Measurements from ENCODE around the gene CPLX1.

GRCh38 chr4:804804-805203 lies 21.1 kb downstream of the CPLX1 start:
- TF ChIP-seq CTCF (IDR thresholded peaks at IDR 0.05), result no peak
- no peak for TF ChIP-seq POLR2A (IDR thresholded peaks at IDR 0.05)
- TF ChIP-seq POLR2AphosphoS5 (IDR thresholded peaks at IDR 0.05), result no peak
- TF ChIP-seq EP300 (IDR thresholded peaks at IDR 0.05), result no peak
